ENCODE results near the gene FOXRED2. TPM values are rescaled to one million over a fixed set of nuclear protein-coding genes. Genes with fewer than 3 reads are reported as not detected.
A peak's percentile ranks its signal among the peaks of the same experiment; 100 is the strongest.
"Not testable (repeated sequence)": the region's sequence is repeated elsewhere in the genome, so short reads cannot be mapped to it uniquely, and the experiment has no call there.

The FOXRED2 gene
- total RNA-seq, 1 donor, result 1.3 TPM

DNA sequence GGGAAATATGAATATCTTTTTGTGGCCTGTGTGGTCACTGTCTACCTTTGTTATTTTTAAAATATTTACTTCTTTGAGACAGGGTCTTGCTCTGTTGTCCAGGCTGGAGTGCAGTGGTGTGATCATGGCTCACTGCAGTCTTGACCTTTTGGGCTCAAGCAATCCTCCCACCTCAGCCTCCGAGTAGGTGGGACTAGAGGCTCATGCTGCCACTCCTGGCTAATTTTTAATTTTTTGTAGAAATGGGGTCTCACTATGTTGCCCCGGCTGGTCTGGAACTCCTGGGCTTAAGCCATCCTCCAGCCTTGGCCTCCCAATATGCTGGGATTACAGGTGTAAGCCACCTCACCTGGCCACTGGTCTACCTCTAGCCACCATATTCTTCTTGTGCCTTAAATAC is 25.6 kb upstream of the FOXRED2 start:
- Histone ChIP-seq H3K4me3 (ENCODE audit: low read length) (no peak overlapping the region), H3K4me1 (ENCODE audit: insufficient read depth, low read length) (peaks cover 17% of the 10 kb centered on the region), H3K27me3 (ENCODE audit: insufficient read depth, low read length) (no peaks in the 10 kb centered on the region), H3K9me3 (ENCODE audit: low read depth, low read length) (no peaks in the 10 kb centered on the region)

DNA sequence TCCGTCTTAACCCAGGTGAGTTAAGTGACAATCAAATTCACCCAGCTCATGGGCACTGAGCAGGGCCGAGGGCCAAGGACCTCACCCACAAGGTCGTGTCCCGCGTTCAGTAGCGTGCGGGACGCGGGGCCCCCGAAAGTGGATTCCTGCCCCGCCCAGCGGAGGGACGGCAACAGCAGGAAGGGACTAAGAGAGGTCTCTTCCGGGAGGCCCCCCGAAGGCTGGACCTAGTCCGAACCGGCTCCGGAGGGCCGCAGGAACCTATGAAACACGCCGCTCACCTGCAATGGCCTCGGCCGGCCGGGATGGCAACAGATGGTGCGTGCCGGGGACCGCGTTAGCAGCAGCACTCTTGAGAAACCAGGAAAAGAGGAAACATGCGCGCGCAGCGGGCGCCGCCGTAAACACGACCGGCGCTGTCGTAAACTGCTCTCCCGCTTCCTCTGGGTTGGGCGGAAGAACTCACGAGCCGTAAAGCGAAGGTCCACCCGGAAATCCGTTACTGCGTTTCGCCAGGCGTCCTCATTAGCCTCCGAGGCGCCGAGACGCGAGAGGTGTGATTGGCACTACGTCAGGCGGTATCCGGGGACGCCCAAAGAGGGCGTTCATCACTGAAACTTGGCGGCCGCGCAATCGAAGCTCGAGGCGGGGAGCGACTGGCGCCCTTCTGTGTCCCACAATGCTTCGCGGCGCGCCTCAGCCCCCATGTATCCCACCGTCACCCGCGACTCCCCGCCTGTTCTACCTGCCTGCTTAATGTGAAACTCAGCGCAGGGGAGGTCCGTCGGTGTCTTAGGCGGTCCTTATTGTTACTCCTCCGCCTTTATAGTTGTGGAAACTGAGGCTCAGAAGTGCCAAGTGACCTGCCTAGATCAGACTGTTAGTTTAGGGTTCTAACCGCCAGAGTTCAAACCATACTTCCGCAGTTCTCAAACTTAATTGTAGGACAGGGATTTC is 22.2 kb upstream of the FOXRED2 start, which contains the start of gene EIF3D:
Gene EIF3D, minus strand, starts transcription at position 372 of the 957 bp plus-strand sequence. CDS start 3,045 bp downstream, outside the sequence.
- Histone ChIP-seq H3K4me1 (ENCODE audit: insufficient read depth, low read length) (peaks cover 17% of the 10 kb centered on the region), H3K4me3 (ENCODE audit: low read length) (peak within 1 kb of the TSS; percentile 87), H3K9me3 (ENCODE audit: low read depth, low read length) (no peaks in the 10 kb centered on the region), H3K27me3 (ENCODE audit: insufficient read depth, low read length) (no peaks in the 10 kb centered on the region)

DNA sequence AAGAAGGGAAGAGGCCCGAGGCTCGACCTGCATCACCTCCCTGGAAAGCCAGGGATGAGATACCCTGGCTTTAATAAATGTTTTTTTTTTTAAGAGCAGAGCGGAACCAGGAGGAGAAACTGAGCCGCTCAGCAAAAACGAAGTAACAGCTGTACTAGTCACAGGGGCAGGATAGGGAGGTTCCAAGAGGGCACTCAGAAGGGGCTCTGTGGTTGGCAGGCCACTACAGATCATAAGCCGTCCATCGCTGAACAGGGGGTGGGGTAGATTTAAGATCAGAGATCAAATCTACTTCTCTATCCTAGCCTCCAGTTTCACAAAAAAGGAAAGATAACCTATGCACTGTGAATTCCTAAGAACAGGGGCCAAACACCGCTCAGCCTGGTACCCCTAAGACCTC is 21.5 kb upstream of the FOXRED2 start:
- Histone ChIP-seq H3K27me3 (ENCODE audit: insufficient read depth, low read length) (no peaks in the 10 kb centered on the region), H3K4me1 (ENCODE audit: insufficient read depth, low read length) (peaks cover 17% of the 10 kb centered on the region), H3K4me3 (ENCODE audit: low read length) (peak overlapping the region; percentile 87), H3K9me3 (ENCODE audit: low read depth, low read length) (no peaks in the 10 kb centered on the region)

DNA sequence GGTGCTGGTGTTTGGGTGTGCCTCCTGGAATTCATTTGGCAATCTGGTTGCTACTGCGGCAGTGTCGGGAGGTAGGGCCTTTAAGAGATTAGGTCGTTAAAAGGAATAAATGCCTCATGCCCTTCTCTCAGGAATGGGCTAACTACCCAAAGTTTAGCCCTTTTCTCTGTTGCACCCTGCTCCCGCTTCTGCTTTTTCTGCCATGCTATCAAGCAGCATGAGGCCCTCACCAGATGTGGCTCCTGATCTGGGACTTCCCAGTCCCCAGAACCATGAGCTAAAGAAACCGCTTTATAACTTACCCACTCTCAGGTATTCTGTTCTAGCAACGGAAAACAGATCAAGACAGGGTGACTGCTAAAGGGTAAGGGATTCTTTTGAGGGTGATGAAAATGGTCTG is 15.8 kb upstream of the FOXRED2 start:
- Histone ChIP-seq H3K27me3 (ENCODE audit: insufficient read depth, low read length) (no peaks in the 10 kb centered on the region), H3K4me1 (ENCODE audit: insufficient read depth, low read length) (peaks cover 19% of the 10 kb centered on the region), H3K9me3 (ENCODE audit: low read depth, low read length) (no peaks in the 10 kb centered on the region), H3K4me3 (ENCODE audit: low read length) (no peak overlapping the region)

DNA sequence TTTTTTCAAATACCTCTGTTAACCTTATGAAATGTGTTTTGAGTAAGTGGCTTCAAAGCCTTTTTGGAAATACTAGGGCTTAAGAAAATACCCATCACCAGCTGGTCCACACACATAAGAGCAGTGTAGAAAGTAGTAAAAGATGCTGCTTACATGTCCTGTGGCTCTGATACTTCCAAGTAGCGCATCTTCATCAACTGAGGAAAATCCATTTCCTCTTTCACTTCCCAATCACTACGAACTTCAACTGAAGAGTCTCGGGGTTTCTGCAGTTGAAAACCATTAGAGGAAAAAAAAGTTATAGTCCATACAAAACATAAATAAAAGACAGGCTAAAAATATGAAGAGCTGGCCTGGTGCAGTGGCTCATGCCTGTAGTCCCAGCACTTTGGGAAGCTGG is 13.6 kb upstream of the FOXRED2 start:
- Histone ChIP-seq H3K4me1 (ENCODE audit: insufficient read depth, low read length) (peaks cover 18% of the 10 kb centered on the region), H3K4me3 (ENCODE audit: low read length) (no peak overlapping the region), H3K27me3 (ENCODE audit: insufficient read depth, low read length) (no peaks in the 10 kb centered on the region), H3K9me3 (ENCODE audit: low read depth, low read length) (no peaks in the 10 kb centered on the region)

DNA sequence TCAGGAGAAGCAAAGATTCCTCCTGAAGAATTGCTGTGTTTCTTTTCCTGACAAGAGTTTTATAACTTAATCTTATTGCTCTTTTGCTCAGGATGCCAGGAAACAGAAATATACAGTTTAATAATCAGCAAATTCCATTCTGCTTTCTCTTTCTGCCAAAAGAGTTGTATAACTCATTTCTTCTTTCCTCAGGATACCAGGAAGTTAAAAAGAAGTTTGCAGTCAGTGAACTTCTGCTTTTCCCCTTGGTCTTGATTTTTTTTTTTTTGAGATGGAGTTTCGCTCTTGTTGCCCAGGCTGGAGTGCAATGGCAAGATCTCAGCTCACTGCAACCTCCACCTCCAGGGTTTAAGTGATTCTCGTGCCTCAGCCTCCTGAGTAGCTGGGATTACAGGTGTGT is 13.1 kb upstream of the FOXRED2 start:
- H3K27me3 ChIP-seq (ENCODE audit: insufficient read depth, low read length), result not testable (repeated sequence)

DNA sequence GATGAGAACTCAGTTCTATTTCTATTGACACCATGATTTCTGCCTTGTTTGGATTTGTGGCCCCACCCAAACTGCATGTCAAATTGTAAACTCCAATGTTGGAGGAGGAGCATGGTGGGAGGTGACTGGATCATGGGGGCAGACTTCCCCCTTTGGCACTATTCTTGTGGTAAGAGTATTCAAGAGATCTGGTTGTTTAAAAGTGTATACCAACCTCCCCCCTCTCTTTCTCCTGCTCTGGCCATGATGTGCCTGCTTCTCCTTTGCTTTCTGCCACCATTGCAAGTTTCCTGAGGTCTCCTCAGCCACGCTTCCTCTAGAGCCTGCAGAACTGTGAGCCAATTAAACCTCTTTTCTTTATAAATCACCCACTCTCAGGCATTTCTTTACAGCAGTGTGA is 7.9 kb upstream of the FOXRED2 start:
- H3K4me3 ChIP-seq (ENCODE audit: low read length), result no peak overlapping the region
- no peaks in the 10 kb centered on the region for H3K9me3 ChIP-seq (ENCODE audit: low read depth, low read length)
- peaks cover 6% of the 10 kb centered on the region for H3K4me1 ChIP-seq (ENCODE audit: insufficient read depth, low read length)
- H3K27me3 ChIP-seq (ENCODE audit: insufficient read depth, low read length), result no peaks in the 10 kb centered on the region

More for the DNA sequence above, 13.1 kb upstream of the FOXRED2 start:
- H3K4me3 ChIP-seq (ENCODE audit: low read length); H3K9me3 ChIP-seq (ENCODE audit: low read depth, low read length): not testable (repeated sequence)
- H3K4me1 ChIP-seq (ENCODE audit: insufficient read depth, low read length), result peaks cover 18% of the 10 kb centered on the region

DNA sequence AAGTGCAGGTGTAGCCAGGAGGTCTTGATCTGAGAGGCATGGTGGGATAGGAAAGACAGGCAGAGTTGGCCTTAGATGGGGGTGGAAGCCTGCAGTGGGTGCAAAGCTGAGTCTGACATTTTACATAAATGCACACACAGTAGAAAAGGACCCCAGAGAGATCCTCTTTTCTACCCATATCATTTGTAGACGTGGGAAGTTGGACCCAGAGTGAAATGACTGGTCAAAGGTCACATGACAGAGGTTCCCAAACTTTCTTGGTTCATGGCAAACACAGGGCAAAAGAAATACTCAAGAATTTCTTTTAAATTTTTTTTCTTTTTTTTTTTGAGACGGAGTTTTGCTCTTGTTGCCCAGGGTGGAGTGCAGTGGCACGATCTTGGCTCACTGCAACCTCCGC is 6.2 kb upstream of the FOXRED2 start:
- Histone ChIP-seq H3K27me3 (ENCODE audit: insufficient read depth, low read length) (no peaks in the 10 kb centered on the region), H3K9me3 (ENCODE audit: low read depth, low read length) (no peaks in the 10 kb centered on the region), H3K4me3 (ENCODE audit: low read length) (no peak overlapping the region), H3K4me1 (ENCODE audit: insufficient read depth, low read length) (no peaks in the 10 kb centered on the region)

DNA sequence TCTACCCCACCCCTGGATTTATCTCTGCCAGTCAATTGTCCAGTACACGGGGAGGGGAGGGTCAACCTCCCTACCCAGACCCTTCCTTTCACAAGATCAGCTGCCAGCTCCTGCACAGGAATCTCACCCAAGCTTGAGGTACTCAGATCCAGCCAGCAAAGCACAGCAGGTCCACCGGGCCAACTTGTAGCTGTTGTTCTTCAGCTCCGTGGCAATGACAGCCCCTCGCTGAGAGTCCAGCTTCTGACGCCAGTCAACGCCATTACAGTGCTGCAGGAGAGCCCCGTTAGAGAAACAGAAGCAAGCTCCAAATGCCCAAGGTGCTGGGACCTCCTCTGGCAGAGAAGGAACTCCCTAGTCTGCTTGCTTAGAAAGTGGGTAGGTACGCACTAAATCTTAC is 5.5 kb upstream of the FOXRED2 start:
- H3K4me3 ChIP-seq (ENCODE audit: low read length), result no peak overlapping the region
- no peaks in the 10 kb centered on the region for H3K27me3 ChIP-seq (ENCODE audit: insufficient read depth, low read length)
- no peaks in the 10 kb centered on the region for H3K9me3 ChIP-seq (ENCODE audit: low read depth, low read length)
- peaks cover 6% of the 10 kb centered on the region for H3K4me1 ChIP-seq (ENCODE audit: insufficient read depth, low read length)

DNA sequence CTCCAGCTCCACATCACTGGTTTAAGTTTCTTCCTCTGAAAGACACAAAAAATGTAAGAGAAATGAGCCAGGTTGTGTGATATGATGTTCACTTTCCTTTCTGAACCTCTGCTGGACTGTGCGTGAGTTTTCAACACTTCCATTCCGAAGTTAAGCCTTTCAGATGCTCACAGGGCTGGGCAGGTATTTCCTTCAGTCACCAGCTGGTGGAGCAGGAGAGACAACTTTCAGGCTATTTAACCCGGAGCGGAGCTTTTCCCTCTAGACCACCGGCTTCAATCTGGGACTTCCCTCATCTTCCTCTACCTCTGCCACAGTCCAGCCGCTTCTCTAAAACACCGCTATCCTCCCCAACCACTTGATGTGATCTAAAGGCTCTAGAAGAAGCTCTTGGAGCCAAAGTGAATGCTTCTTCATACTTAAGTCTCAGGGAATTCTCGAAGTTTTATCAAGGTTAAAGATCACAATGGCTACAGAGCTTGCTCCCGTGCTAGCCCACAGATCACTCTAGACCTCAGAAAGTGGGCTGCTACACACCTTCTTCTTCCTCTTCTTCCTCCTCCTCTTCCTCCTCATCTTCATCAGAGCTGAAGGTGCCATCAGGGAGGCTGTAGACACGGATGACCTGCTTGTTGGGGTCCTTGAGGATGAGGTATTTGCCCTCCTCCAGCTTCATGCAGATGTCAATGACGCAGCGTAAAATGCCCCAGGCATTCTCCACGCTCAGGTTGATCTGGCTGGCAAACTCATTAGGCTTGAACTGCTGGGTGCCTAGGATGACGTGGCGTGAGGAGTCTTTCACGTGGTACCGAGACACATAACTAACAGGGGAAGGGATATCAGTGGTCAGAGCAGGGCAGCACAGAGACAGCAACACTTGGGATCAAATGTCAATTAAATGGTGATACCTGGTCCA is 4.4 kb upstream of the FOXRED2 start:
- Histone ChIP-seq H3K4me1 (ENCODE audit: insufficient read depth, low read length) (peaks cover 15% of the 10 kb centered on the region), H3K4me3 (ENCODE audit: low read length) (no peak overlapping the region), H3K27me3 (ENCODE audit: insufficient read depth, low read length) (no peaks in the 10 kb centered on the region), H3K9me3 (ENCODE audit: low read depth, low read length) (no peaks in the 10 kb centered on the region)

DNA sequence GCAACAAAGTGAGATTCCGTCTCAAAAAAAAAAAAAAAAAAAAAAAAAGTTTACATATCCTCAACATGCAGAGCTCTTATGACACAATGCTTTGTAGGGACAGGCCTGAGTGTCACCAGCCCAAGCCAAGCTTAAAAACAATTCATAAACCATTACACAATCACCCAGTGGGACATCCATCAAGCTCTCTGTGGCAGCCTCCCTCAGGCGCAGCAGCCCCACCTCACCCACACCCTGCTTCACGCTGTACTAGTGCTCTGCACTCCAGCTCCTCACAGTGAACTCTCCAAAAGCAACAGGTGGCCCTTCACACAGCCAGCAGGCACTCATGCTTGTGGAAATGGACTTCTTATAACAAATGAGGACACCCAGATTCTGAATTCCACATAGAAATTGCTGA is 3.5 kb upstream of the FOXRED2 start:
- no peaks in the 10 kb centered on the region for H3K27me3 ChIP-seq (ENCODE audit: insufficient read depth, low read length)
- no peaks in the 10 kb centered on the region for H3K9me3 ChIP-seq (ENCODE audit: low read depth, low read length)
- H3K4me1 ChIP-seq (ENCODE audit: insufficient read depth, low read length), result peaks cover 17% of the 10 kb centered on the region
- H3K4me3 ChIP-seq (ENCODE audit: low read length), result no peak overlapping the region

DNA sequence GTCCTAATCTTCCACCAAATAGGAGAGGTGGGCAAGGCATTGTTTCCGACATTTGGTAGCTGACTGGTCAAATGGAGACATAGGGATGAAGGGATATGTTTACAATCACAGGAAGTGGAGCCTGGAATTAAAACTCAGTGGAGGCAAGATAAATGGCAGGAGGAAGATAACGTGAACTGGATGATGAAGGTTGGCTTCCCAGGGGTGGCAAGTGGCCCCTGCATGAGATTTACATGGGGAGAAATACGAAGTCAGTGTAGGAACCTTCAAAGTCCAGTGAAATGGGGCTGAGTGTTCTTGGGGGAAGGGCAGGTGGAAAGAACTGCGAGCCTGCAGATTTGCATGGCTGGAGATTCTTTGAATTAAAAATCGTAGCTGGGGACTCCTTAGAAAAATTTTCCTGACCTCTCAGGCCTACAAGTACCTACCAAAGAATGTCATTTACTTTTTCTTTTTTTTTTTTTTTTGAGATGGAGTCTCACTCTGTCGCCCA is 724 bp upstream of the FOXRED2 start:
- no peak overlapping the region for H3K4me3 ChIP-seq (ENCODE audit: low read length)
- H3K4me1 ChIP-seq (ENCODE audit: insufficient read depth, low read length), result peaks cover 17% of the 10 kb centered on the region
- H3K27me3 ChIP-seq (ENCODE audit: insufficient read depth, low read length), result no peaks in the 10 kb centered on the region
- H3K9me3 ChIP-seq (ENCODE audit: low read depth, low read length), result no peaks in the 10 kb centered on the region

DNA sequence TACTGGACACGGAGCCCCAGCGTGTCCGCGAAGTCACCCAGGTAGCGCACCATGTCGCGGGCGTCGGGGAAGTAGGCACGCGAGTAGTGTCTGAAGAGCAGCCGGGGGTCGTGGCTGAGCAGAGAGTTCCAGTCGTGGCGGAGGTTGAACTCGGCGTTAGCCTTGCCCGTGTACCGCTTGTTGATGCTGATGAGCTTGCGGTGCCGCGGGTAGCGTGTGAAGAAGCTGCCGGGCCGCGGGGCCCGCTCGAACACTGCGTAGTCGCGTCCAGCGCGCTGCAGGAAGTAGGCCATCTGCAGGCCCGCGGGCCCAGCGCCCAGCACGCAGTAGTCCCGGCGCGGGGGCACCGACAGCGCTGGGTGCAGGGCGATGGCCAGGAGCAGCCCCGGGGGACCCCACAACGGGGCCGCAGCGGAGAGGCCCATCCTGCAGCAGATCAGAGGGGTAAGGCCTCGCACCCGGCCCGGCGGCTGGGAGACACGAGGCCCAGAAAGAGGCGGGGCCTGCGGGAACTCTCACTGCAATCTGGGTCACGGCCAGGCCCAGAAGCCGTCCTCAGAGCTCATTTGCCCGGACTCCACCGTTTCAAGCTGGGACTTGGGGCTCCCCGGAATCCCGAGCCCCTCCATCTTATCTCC is 723 bp downstream of the FOXRED2 start:
- H3K9me3 ChIP-seq (ENCODE audit: low read depth, low read length), result no peaks in the 10 kb centered on the region
- H3K4me3 ChIP-seq (ENCODE audit: low read length), result no peak overlapping the region
- H3K4me1 ChIP-seq (ENCODE audit: insufficient read depth, low read length), result peaks cover 17% of the 10 kb centered on the region
- H3K27me3 ChIP-seq (ENCODE audit: insufficient read depth, low read length), result no peaks in the 10 kb centered on the region

DNA sequence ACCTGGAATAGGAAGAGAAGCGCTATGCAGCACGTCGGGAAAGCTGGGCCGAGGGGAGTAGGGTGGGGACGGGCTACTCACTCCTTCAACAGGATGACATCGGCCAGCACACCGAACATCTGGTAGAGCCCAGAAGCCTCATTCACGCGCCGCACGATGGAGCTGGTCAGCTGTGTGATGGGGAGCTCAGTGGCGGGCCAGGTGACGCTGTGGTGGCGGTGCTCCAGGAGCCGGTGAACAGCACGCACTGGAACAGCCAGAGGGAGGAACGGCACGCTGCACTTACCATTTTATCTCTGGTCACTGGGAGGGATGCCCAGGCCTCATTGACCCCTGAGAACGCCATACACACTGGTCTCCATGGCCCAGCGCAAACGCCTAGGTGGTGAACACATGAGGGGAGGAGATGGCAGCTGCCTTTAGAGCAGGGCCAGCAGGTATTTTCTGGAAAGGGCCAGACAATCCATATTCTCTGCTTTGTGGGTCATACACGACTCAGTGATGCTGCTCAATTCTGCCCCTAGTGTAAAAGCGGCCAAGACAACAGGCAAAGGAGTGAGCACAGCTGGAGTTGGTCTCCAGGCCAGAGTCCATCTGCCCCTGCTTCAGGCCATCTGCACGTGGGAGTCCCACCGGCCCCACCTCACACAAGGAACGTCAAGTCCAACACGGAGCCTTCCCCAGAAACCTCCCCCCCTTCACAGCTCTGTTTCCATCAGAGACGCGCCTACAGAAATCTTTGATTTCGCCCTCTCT is 8.8 kb downstream of the FOXRED2 start:
- peaks cover 16% of the 10 kb centered on the region for H3K4me1 ChIP-seq (ENCODE audit: insufficient read depth, low read length)
- H3K9me3 ChIP-seq (ENCODE audit: low read depth, low read length), result no peaks in the 10 kb centered on the region
- no peak overlapping the region for H3K4me3 ChIP-seq (ENCODE audit: low read length)
- H3K27me3 ChIP-seq (ENCODE audit: insufficient read depth, low read length), result no peaks in the 10 kb centered on the region

Data from mononuclear cell (primary cell).